Fibroblast of skin of left biceps (primary cell): ENCODE measurements around the gene MCF2.
"Not testable (repeated sequence)": the region's sequence is repeated elsewhere in the genome, so short reads cannot be mapped to it uniquely, and the experiment has no call there.

Experiments used
- DNase-seq, 2 experiments: peaks; one replicate each; pipeline ENCODE4 v3.0.0-alpha.2; 2013; ENCODE audit warnings: low read depth in 2 of 2

The MCF2 gene, protein sequence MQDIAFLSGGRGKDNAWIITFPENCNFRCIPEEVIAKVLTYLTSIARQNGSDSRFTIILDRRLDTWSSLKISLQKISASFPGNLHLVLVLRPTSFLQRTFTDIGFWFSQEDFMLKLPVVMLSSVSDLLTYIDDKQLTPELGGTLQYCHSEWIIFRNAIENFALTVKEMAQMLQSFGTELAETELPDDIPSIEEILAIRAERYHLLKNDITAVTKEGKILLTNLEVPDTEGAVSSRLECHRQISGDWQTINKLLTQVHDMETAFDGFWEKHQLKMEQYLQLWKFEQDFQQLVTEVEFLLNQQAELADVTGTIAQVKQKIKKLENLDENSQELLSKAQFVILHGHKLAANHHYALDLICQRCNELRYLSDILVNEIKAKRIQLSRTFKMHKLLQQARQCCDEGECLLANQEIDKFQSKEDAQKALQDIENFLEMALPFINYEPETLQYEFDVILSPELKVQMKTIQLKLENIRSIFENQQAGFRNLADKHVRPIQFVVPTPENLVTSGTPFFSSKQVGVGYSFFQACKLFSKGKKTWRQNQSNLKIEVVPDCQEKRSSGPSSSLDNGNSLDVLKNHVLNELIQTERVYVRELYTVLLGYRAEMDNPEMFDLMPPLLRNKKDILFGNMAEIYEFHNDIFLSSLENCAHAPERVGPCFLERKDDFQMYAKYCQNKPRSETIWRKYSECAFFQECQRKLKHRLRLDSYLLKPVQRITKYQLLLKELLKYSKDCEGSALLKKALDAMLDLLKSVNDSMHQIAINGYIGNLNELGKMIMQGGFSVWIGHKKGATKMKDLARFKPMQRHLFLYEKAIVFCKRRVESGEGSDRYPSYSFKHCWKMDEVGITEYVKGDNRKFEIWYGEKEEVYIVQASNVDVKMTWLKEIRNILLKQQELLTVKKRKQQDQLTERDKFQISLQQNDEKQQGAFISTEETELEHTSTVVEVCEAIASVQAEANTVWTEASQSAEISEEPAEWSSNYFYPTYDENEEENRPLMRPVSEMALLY

GRCh38 chrX:139708067-139708466 lies at the start of gene MCF2:
Gene MCF2, minus strand, starts transcription at chrX:139708167. Its CDS starts 56,423 bp downstream, at chrX:139651744.
- DNase-seq = no peak

DNA sequence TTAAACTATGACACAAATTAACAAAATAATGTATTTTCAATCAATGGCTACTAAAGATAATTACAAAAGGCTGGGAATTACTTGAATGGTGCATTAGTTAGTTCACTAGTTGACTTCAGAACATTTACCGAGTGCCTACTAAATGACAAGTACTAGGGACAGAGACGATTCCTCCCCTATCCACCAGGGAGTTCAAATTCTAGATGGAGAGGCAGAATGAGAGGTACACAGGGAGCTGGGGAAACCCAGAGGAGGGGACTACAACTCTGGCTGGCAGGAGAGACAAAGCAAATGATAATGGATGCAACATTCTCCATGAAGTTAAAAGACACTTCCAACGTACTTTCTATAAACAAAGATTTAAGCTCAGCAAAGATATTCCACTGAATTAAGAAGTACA lies 43.1 kb upstream of the MCF2 start:
- DNase-seq = no peak

DNA sequence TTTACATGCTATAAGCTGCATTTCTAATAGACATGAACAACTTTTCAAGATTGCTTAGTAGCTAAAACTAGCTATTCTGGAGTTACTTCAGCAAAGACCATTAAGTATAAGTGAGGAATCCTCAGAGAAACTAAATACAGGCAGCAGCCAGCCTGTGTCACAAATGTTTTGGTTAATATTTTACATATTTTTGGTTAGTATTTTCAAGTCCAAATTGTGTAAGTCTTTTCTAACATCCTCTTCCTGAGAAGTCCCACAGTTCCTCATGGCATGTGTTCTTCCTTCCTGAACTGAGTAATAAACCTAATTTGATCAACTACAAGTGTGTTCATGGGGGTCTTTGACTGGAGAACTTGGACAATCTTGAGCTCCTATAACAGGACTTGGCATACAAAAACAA lies 42.4 kb upstream of the MCF2 start:
- DNase-seq = peak; percentile 5 to 8

- no peak for DNase-seq
These were observed 31.2 kb upstream of the MCF2 start for GRCh38 chrX:139739138-139739537.

DNA sequence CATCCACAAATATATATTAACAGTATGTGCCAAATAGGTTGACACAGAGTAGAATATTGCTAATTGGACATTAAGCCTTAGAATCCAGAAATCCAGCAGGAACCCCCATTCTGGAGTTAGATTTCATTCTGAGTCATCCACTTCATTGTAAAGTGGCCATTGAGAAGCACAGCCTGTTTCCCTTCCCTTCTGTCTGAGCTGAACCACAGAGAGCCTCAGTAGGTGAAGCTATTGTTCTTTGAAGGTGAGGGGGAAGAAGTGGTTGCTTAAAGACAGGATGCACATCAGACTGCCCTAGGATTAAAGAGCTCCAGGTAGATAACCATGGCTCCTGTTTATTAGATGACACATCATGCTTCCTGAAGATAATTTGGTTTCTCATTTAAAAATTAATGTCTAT lies 30.6 kb upstream of the MCF2 start:
- DNase-seq = no peak

DNA sequence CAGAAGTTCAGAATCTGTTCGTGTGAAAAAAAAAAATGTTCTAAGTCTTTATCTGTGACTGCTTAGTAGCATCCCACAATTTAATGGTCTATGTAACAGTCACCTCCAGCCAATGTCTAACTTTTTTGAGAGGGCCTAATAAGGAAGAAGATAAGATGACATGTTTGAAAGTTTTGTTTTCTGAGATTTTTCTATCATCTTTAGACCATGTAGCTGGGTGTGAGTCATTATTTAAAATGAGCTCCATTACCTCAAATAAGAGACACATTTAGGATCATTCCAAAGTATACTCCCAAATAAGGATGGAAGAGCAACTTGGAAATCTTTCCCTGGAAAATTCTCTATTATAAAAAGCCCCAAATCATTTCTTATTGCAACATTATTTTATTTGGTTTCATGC lies 28.2 kb upstream of the MCF2 start:
- DNase-seq = no peak

GRCh38 chrX:139734996-139735395 lies 27.0 kb upstream of the MCF2 start:
- DNase-seq = no peak

DNA sequence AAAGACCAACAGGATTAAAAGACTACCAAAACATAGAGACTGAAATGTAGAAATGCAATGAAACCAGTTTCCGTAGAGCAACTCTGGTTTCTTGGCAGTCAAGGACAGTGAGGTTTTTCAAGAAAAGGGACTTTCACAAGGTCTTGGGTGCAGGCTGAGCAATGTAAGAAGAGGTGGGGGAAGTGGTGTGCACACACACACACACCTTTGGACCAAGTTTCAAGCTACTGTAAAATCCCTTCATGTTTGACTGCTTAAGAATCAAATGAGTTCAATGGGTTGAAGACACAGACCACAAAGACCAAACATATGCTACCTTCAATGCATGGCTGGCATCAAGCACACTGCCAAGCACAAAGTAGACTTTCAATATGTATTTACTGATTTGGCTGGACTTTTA lies 17.8 kb upstream of the MCF2 start:
- DNase-seq = no peak

DNA sequence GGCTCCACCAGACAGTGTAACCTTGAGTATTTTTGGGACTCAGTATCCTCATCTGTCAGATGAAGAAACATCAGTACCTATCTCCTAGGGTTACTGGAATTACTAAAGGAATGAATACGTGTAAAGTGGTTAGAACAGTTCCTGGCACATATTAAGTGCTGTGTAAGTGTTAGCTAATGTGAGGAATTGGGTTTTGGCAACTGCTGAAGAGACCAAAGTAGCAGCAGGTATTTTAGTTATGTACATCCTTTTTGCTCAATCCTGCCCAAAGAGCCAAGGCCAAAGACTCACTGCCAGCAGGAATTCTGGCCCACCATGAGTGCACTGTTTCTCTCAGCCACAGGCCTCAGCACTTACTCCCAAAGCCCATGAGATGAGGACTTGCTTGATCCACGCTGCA lies 16.7 kb upstream of the MCF2 start:
- no peak for DNase-seq

- no peak for DNase-seq
These were observed 13.0 kb upstream of the MCF2 start for GRCh38 chrX:139720979-139721378.

DNA sequence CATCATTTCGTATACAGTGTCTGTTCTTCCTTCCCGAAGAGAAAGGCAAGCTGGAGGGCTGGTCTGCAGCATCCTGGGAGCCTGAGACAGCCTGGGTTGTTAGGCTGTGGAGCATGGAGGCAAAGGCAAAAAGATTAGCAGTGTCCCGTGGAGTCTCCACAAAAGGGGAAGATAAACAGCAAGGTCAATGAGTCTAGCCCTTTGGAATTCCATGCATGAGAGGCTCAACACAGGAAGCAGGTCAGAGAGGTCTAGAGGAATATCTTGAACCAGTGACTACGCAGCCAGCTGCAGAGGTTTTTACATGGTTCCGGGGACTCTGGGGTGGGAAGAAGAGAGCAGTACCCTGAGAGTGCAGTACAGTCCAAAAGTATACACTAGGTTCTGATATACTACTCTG lies 12.2 kb upstream of the MCF2 start:
- no peak for DNase-seq

DNA sequence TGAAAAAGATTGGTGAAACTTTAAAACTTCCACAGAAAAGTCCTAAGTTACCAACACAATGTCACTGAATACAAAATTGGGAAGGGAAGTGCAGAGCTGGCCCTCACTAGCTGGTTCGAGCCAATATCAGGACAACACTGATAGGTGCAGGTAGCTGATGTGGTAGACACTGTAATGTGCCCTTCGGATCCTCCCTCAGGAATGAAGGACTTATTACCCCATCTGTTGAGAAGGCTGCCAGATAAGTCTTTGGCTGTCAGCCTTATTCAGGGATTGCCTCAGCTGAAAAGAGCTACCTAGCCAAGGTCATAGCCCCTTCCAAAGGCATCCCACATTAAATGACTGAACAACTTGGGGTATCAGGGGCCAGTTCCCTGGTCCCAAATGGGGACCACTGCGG lies 5.3 kb downstream of the MCF2 start:
- no peak for DNase-seq

DNA sequence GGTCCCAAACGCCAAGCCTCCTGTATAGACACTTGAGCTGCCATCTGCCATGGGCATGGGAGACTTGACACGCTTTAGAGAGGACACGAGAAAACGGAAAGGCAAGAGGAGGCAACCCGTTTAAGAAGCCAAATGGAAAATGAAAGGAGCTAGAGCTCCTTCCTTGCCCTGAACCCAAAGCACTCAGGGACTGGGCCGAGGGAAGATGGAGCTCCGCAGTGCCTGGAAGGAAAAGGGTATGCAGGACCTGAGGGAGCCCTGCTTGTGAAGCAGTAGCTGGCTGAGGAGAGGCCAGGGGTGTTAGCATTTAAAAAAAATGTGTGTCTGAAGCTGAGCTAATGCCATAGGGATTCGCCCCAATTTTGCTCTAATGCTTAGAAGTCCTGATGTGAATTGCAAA lies 15.1 kb downstream of the MCF2 start:
- no peak for DNase-seq

DNA sequence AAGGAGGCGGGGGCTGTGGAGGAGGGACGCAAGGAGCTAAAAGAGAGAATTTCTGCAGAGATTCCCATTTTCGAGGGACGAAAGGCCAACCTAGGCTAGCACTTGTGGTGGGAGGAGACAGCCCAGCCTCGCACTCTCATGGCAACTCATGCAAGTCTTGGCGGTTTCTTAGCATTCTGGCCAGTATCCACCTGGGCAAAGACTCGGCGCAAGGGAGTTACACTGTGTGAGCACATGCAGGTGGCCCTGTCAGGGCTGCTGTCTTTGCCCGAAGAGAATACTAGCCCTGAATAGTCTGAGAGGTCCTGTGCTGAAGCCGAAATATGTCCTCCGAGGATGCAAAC lies 15.5 kb downstream of the MCF2 start:
- no peak for DNase-seq

DNA sequence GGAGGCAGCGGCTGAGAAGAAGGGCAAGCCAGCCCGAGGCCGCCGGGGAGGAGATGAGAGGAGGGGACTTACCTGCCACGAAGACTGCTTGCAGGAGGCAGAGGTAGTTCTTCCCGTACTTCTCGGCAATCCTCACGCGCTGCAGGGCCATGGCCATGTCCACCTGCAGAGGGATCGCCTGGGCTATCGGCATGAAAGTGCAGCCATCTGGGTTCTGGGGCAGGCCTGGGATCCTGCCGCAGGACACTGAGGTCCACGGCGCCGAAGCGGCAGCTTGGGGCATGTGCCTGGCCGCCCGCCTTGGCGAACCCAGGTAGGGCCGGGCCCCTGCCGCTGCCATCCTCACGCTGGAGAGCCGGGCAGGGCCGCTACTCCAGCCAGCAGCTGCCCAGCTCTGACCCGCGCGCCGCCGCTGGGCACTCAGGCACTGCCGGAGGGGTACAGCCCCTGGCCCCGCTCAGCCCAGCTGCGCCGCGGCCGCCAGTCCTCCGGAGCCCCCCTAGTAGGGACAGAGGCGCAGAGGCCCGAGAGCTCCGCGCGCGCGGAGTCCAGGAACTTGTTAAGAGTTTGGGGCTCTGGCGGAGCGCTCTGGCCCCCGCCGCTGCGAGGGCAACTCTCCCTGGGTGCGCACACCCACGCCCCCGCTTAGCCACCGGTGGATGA lies 16.0 kb downstream of the MCF2 start:
- DNase-seq = no peak

DNA sequence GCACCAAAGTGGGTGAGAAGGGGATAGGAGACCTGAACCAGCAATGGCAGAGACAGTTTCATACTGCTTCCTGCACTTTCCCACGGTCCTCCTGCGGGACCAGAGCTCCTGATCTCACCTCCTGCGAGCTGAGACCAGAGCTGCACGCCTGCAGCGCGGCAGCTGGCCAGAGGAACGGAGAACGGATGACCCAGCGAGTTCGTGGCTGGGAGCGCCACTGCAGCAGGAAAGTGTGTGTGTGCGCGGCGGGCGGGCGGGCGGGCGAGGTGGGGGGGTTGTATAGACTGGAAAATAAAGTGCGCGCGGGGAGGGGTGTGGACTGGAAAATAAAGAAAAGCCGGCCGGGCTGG lies 16.5 kb downstream of the MCF2 start:
- DNase-seq = no peak

GRCh38 chrX:139685175-139685574 lies 22.8 kb downstream of the MCF2 start:
- DNase-seq = not testable (repeated sequence)

DNA sequence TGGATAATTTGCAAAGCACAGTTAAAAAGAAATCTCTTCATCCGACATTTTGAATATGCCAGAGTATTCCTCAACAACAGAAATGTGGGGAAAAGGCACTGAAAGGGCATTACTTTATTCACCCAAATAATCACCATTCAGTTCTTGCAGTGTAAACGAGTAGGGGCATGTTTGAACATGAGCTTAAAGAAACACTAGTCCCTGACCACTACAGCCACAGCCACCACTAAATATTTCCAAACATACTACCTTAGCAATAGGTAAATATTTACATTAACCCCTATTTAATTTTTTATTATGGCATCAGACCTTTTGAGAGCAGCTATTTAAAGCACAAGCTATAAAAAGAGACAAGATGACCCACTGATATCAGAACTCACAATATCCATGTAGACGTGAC lies 27.6 kb downstream of the MCF2 start:
- DNase-seq = no peak

DNA sequence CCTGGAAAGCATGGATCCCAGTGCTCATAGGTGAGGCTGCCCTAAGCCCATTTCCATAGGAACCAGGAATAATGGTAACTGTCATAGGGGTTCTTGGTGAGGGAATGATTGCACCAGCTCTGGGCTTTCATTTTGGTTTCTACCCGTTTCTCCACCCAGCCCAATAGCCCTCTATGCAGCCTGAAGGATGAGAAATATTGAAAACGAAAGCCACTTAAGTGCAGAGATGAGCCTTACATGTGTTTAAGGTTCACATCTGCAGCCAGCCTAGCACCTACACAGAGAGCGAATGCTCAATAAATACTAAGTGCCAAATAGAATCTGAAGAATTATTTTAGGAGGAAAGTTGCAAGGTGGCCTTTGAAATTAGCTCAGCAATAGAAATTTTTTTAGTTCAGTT lies 60.4 kb downstream of the MCF2 start:
- DNase-seq = no peak

- peak; percentile 2 to 4 for DNase-seq
These were observed 65.6 kb downstream of the MCF2 start for GRCh38 chrX:139642241-139642927.

DNA sequence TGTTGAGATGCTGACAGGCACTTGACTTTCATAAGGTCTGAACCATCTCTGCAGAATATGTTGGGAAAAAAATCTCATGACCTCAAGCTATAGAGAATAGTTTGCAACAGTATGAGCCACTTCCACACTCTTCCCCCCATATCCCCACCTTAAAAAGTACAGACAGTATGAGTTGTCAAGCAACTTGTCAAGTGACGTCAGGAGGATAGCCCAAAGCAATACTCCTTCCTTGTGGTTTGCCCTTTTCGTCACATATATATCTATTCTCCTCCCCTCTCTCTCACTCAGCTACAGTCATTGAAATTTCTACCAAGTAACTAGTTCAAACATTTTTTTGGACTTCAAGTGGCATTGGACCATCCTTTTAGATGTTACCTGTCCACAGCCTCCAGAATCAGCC lies 67.7 kb downstream of the MCF2 start:
- DNase-seq = no peak

GRCh38 chrX:139639253-139639652 lies 68.7 kb downstream of the MCF2 start:
- no peak for DNase-seq
